ENCODE results near the gene C17orf78. TPM values are rescaled to one million over a fixed set of nuclear protein-coding genes. Genes with fewer than 3 reads are reported as not detected.
"Not testable (repeated sequence)": the region's sequence is repeated elsewhere in the genome, so short reads cannot be mapped to it uniquely, and the experiment has no call there.

The C17orf78 gene
- total and polyA plus RNA-seq, 4 donors, result not detected

- DNase-seq (peak in 1 of 3 donors; percentile 3), ATAC-seq (ENCODE audit: insufficient read depth, low FRiP score) (no peak)
- Histone ChIP-seq H3K9me3 (ENCODE audit: control insufficient read depth in 4 of 4, insufficient read depth in 3 of 4, low read length in 3 of 4) (no peaks in the 10 kb centered on the region), H3K27me3 (ENCODE audit: control insufficient read depth in 3 of 3, insufficient read depth in 3 of 3, low read length in 2 of 3) (no peaks in the 10 kb centered on the region), H3K4me3 (no peak overlapping the region), H3K4me1 (ENCODE audit: control insufficient read depth in 5 of 5, insufficient read depth in 5 of 5, low read length in 5 of 5) (no peaks in the 10 kb centered on the region), H3K36me3 (ENCODE audit: control insufficient read depth in 4 of 4, insufficient read depth in 4 of 4, low read length in 4 of 4) (peaks cover 0 to 3% (median under 1%) of the 10 kb centered on the region in 4 donors), H3K27ac (ENCODE audit: low read depth in 1 of 2, low read length in 1 of 2) (no peak overlapping the region), H3K9ac (ENCODE audit: insufficient read depth in 1 of 2, low read length in 2 of 2) (no peak overlapping the region)
- no peak for TF ChIP-seq CTCF (IDR thresholded peaks at IDR 0.05; ENCODE audit: control extremely low read depth, extremely low read depth)
- WGBS, 2 donors, result 66 to 78% methylated on average over 3 of the region's 3 CpGs
These were observed 36.5 kb upstream of the C17orf78 start for GRCh38 chr17:37339321-37339720.

GRCh38 chr17:37340804-37341203, 35.0 kb upstream of the C17orf78 start:
- H3K27ac ChIP-seq (ENCODE audit: low read depth in 1 of 2, low read length in 1 of 2), result no peak overlapping the region
- no peak overlapping the region for H3K4me3 ChIP-seq
- TF ChIP-seq CTCF (IDR thresholded peaks at IDR 0.05; ENCODE audit: control extremely low read depth, extremely low read depth), result no peak
- no peak overlapping the region for H3K9ac ChIP-seq (ENCODE audit: insufficient read depth in 1 of 2, low read length in 2 of 2)
- DNase-seq (no peak), ATAC-seq (ENCODE audit: insufficient read depth, low FRiP score) (no peak)
- no peaks in the 10 kb centered on the region for H3K9me3 ChIP-seq (ENCODE audit: control insufficient read depth in 4 of 4, insufficient read depth in 3 of 4, low read length in 3 of 4)
- H3K36me3 ChIP-seq (ENCODE audit: control insufficient read depth in 4 of 4, insufficient read depth in 4 of 4, low read length in 4 of 4), result peaks cover 0 to 3% (median under 1%) of the 10 kb centered on the region in 4 donors
- WGBS, 2 donors, result 86 to 90% methylated on average over 2 of the region's 2 CpGs
- no peaks in the 10 kb centered on the region for H3K4me1 ChIP-seq (ENCODE audit: control insufficient read depth in 5 of 5, insufficient read depth in 5 of 5, low read length in 5 of 5)
- H3K27me3 ChIP-seq (ENCODE audit: control insufficient read depth in 3 of 3, insufficient read depth in 3 of 3, low read length in 2 of 3), result no peaks in the 10 kb centered on the region

- Histone ChIP-seq H3K27ac (ENCODE audit: low read depth in 1 of 2, low read length in 1 of 2) (no peak overlapping the region), H3K27me3 (ENCODE audit: control insufficient read depth in 3 of 3, insufficient read depth in 3 of 3, low read length in 2 of 3) (no peaks in the 10 kb centered on the region), H3K9ac (ENCODE audit: insufficient read depth in 1 of 2, low read length in 2 of 2) (no peak overlapping the region), H3K4me3 (no peak overlapping the region), H3K9me3 (ENCODE audit: control insufficient read depth in 4 of 4, insufficient read depth in 3 of 4, low read length in 3 of 4) (no peaks in the 10 kb centered on the region), H3K36me3 (ENCODE audit: control insufficient read depth in 4 of 4, insufficient read depth in 4 of 4, low read length in 4 of 4) (peaks cover 0 to 5% (median 2%) of the 10 kb centered on the region in 4 donors), H3K4me1 (ENCODE audit: control insufficient read depth in 5 of 5, insufficient read depth in 5 of 5, low read length in 5 of 5) (no peaks in the 10 kb centered on the region)
- no peak for TF ChIP-seq CTCF (IDR thresholded peaks at IDR 0.05; ENCODE audit: control extremely low read depth, extremely low read depth)
- ATAC-seq (ENCODE audit: insufficient read depth, low FRiP score) (no peak), DNase-seq (no peak)
- WGBS, 2 donors, result 94 to 100% methylated on average over 2 of the region's 2 CpGs
These were observed 33.2 kb upstream of the C17orf78 start for GRCh38 chr17:37342589-37342988.

- DNase-seq (no peak), ATAC-seq (ENCODE audit: insufficient read depth, low FRiP score) (no peak)
- Histone ChIP-seq H3K9ac (ENCODE audit: insufficient read depth in 1 of 2, low read length in 2 of 2) (no peak overlapping the region), H3K27me3 (ENCODE audit: control insufficient read depth in 3 of 3, insufficient read depth in 3 of 3, low read length in 2 of 3) (no peaks in the 10 kb centered on the region), H3K4me3 (no peak overlapping the region), H3K27ac (ENCODE audit: low read depth in 1 of 2, low read length in 1 of 2) (no peak overlapping the region), H3K4me1 (ENCODE audit: control insufficient read depth in 5 of 5, insufficient read depth in 5 of 5, low read length in 5 of 5) (peaks cover 0 to 3% (median 0%) of the 10 kb centered on the region in 5 donors), H3K9me3 (ENCODE audit: control insufficient read depth in 4 of 4, insufficient read depth in 3 of 4, low read length in 3 of 4) (no peaks in the 10 kb centered on the region), H3K36me3 (ENCODE audit: control insufficient read depth in 4 of 4, insufficient read depth in 4 of 4, low read length in 4 of 4) (peaks cover 0 to 5% (median under 1%) of the 10 kb centered on the region in 4 donors)
- no peak for TF ChIP-seq CTCF (IDR thresholded peaks at IDR 0.05; ENCODE audit: control extremely low read depth, extremely low read depth)
- 91 to 92% methylated on average over 4 of the region's 4 CpGs for WGBS, 2 donors
These were observed 31.3 kb upstream of the C17orf78 start for GRCh38 chr17:37344519-37344918.

- not testable (repeated sequence) for H3K36me3 ChIP-seq (ENCODE audit: control insufficient read depth in 4 of 4, insufficient read depth in 4 of 4, low read length in 4 of 4); H3K9me3 ChIP-seq (ENCODE audit: control insufficient read depth in 4 of 4, insufficient read depth in 3 of 4, low read length in 3 of 4); H3K4me1 ChIP-seq (ENCODE audit: control insufficient read depth in 5 of 5, insufficient read depth in 5 of 5, low read length in 5 of 5); ATAC-seq (ENCODE audit: insufficient read depth, low FRiP score); H3K27ac ChIP-seq (ENCODE audit: low read depth in 1 of 2, low read length in 1 of 2); DNase-seq; H3K9ac ChIP-seq (ENCODE audit: insufficient read depth in 1 of 2, low read length in 2 of 2); H3K27me3 ChIP-seq (ENCODE audit: control insufficient read depth in 3 of 3, insufficient read depth in 3 of 3, low read length in 2 of 3); H3K4me3 ChIP-seq
- 96 to 97% methylated on average over 8 of the region's 8 CpGs for WGBS, 2 donors
These were observed 28.9 kb upstream of the C17orf78 start for GRCh38 chr17:37346863-37347402.
